ENCODE results near the gene GRIK5. TPM values are rescaled to one million over a fixed set of nuclear protein-coding genes. Genes with fewer than 3 reads are reported as not detected.

The GRIK5 gene
- total and polyA plus RNA-seq, 2 of the 8 experiments (the other 6 are each of a cell fraction or from before 2014, with no cell fraction given): 17.8 to 42.9 TPM

- Histone ChIP-seq H3K36me3 (ENCODE audit: control insufficient read depth in 2 of 4, insufficient read depth in 4 of 4, low read length in 3 of 4) (no peaks in the 10 kb centered on the region; a peak in 2 of 8 replicates), H3K27me3 (replicated peaks in 1 of 4; ENCODE audit: control insufficient read depth in 3 of 4, extremely low read depth in 1 of 4, insufficient read depth in 3 of 4, low read length in 3 of 4) (peaks cover 13 to 65% (median 56%) of the 10 kb centered on the region in 4 experiments), H3K18ac (ENCODE audit: extremely low read depth, low read length) (no peak overlapping the region), H2BK12ac (ENCODE audit: low read depth, low read length) (no peak overlapping the region; the same call in 1 of the 2 replicates), H2AK5ac (ENCODE audit: low read depth, low read length) (no peak overlapping the region), H3K56ac (replicated peaks; ENCODE audit: insufficient read length, low read depth, low read length) (no peak overlapping the region), H4K5ac (ENCODE audit: insufficient read length, low read depth, low read length) (no peak overlapping the region), H3K9me3 (ENCODE audit: insufficient read depth in 2 of 2, low read depth in 1 of 2, low read length in 1 of 2) (no peaks in the 10 kb centered on the region), H3K4me1 (replicated peaks in 1 of 4; ENCODE audit: control insufficient read depth in 3 of 4, insufficient read depth in 4 of 4, low read length in 3 of 4) (peaks cover 0 to 22% (median 5%) of the 10 kb centered on the region in 4 experiments; a peak in 5 of 7 replicates), H3K23me2 (ENCODE audit: low read depth, low read length) (peaks cover 9% of the 10 kb centered on the region; the same call in 1 of the 2 replicates), H2BK15ac (ENCODE audit: low read length) (no peak overlapping the region), H3K79me1 (ENCODE audit: low read depth, low read length) (no peaks in the 10 kb centered on the region), H3K4me3 (ENCODE audit: extremely low read depth in 1 of 4, insufficient read depth in 2 of 4, low read depth in 3 of 4, low read length in 4 of 4) (peak overlapping the region in 2 of 4 experiments; percentile 13 to 39; a peak in 4 of 8 replicates), H4K20me1 (replicated peaks in 1 of 2; ENCODE audit: control insufficient read depth in 1 of 2, insufficient read depth in 2 of 2, low read length in 2 of 2) (peaks cover 9 to 23% of the 10 kb centered on the region in 2 experiments), H3K79me2 (ENCODE audit: control insufficient read depth in 1 of 2, insufficient read depth in 2 of 2, low read length in 2 of 2) (no peaks in the 10 kb centered on the region), H2AFZ (ENCODE audit: low read length) (no peak overlapping the region), H2BK5ac (ENCODE audit: low read depth, low read length) (no peak overlapping the region), H4K8ac (ENCODE audit: extremely low read depth, insufficient read depth, low read length) (no peak overlapping the region), H3K9ac (replicated peaks in 1 of 4; ENCODE audit: extremely low read depth in 1 of 4, low read depth in 3 of 4, low read length in 3 of 4) (no peak overlapping the region), H3K23ac (ENCODE audit: insufficient read length) (no peak overlapping the region), H4K91ac (replicated peaks; ENCODE audit: insufficient read length, low read length) (no peak overlapping the region), H2BK20ac (ENCODE audit: low read length) (no peak overlapping the region), H3K14ac (ENCODE audit: insufficient read length) (no peak overlapping the region), H2BK120ac (replicated peaks; ENCODE audit: low read depth, low read length) (no peak overlapping the region), H3K4me2 (ENCODE audit: insufficient read depth in 1 of 2, low read depth in 2 of 2, low read length in 2 of 2) (peak overlapping the region; percentile 78 to 79), H3K4ac (replicated peaks; ENCODE audit: insufficient read length, low read depth, low read length) (no peak overlapping the region), H3K27ac (ENCODE audit: low read depth, low read length) (no peak overlapping the region)
- WGBS, 2 experiments (ENCODE audit: extremely low coverage in 1 of 2, insufficient coverage in 1 of 2, insufficient read length in 1 of 2, insufficient replicate concordance in 2 of 2, low coverage in 1 of 2, low lambda C conversion rate in 2 of 2, missing lambda C conversion rate in 1 of 2): 59% methylated on average over 10 of the region's 55 CpGs; no CpG with 5 or more reads in 1 of the 2 experiments
- ChIA-PET POLR2A (ENCODE audit: partially characterized antibody) (interaction anchor here (1.0 to 1.6 kb wide), 3 partner anchors 11 to 21 kb away, joined by 3 to 6 read pairs (median 6); no protein-coding TSS in a partner anchor), CTCF (ENCODE audit: partially characterized antibody) (interaction anchor here (0.7 to 3.5 kb wide), 10 partner anchors 12 to 421 kb away, joined by 3 to 27 read pairs (median 3); no protein-coding TSS in a partner anchor)
- peak in 1 of 2 experiments; percentile 78 for DNase-seq (ENCODE audit: low read depth in 1 of 2, low spot score in 2 of 2)
- FAIRE-seq: no peak
- peak; percentile 80 for TF ChIP-seq MAX (IDR thresholded peaks at IDR 0.05)
- peak; percentile 56 for TF ChIP-seq EZH2 (IDR thresholded peaks at IDR 0.05; ENCODE audit: low read depth, low read length, severe bottlenecking)
- TF ChIP-seq CHD2 (IDR thresholded peaks at IDR 0.05; ENCODE audit: low read length): no peak
- 0 out of 2 replicates have a peak, but pooled peaks have one; percentile 16 for TF ChIP-seq TBP (IDR thresholded peaks at IDR 0.05; ENCODE audit: low read depth, low read length)
- peak; percentile 30 to 34 (median 33); a peak in 3 of 4 replicates for TF ChIP-seq CTCF (IDR thresholded peaks at IDR 0.05; ENCODE audit: control extremely low read depth in 1 of 3, insufficient read depth in 1 of 3, low read depth in 1 of 3, low read length in 3 of 3)
- TF ChIP-seq SUZ12 (IDR thresholded peaks at IDR 0.05; ENCODE audit: low read length): 0 out of 2 replicates have a peak, but pooled peaks have one; percentile 29
- TF ChIP-seq FOSL1 (IDR thresholded peaks at IDR 0.05; ENCODE audit: insufficient read depth, low read depth, low read length): no peak
- peak; percentile 23; the same call in 1 of the 2 replicates for TF ChIP-seq RBBP5 (IDR thresholded peaks at IDR 0.05; ENCODE audit: borderline replicate concordance, low read depth, low read length)
Observed at GRCh38 chr19:41999071-41999877, 70.7 kb downstream of the GRIK5 start.
